ENCODE measurements around the gene CRAT. TPM values are rescaled to one million over a fixed set of nuclear protein-coding genes. Genes with fewer than 3 reads are reported as not detected.

Gene CRAT
- total RNA-seq, 4 donors from 2014 or later = 137 to 167 (median 144) TPM

GRCh38 chr9:129071526-129072126 is 39.0 kb downstream of the CRAT start:
- ATAC-seq (no peak), DNase-seq (no peak)
- Histone ChIP-seq H3K9me3 (no peaks in the 10 kb centered on the region), H3K27ac (no peak overlapping the region), H3K4me3 (no peak overlapping the region), H3K36me3 (peaks cover 0 to 28% of the 10 kb centered on the region in 2 donors), H3K27me3 (no peaks in the 10 kb centered on the region), H3K4me1 (no peaks in the 10 kb centered on the region)
- intact Hi-C loops (cut with DNase I; ENCODE audit: low total_unique reads) = no loop called here
- TF ChIP-seq POLR2A (IDR thresholded peaks at IDR 0.05) (no peak), CTCF (IDR thresholded peaks at IDR 0.05 in 4 of 5, conservative IDR thresholded peaks at IDR 0.05 in 1 of 5) (no peak)
- in situ Hi-C loops (cut with MboI; ENCODE audit: low sequenced_read_pairs in 4 of 4) = no loop called here

GRCh38 chr9:129070696-129071525 is 39.7 kb downstream of the CRAT start:
- in situ Hi-C loops (cut with MboI; ENCODE audit: low sequenced_read_pairs in 4 of 4) (no loop called here), intact Hi-C loops (cut with DNase I; ENCODE audit: low total_unique reads) (no loop called here)
- no peak overlapping the region for H3K27ac ChIP-seq
- ATAC-seq (no peak), DNase-seq (no peak)
- no peaks in the 10 kb centered on the region for H3K27me3 ChIP-seq
- H3K4me1 ChIP-seq = no peaks in the 10 kb centered on the region
- peaks cover 0 to 32% of the 10 kb centered on the region in 2 donors for H3K36me3 ChIP-seq
- no peak overlapping the region for H3K4me3 ChIP-seq
- TF ChIP-seq CTCF (IDR thresholded peaks at IDR 0.05 in 4 of 5, conservative IDR thresholded peaks at IDR 0.05 in 1 of 5) (no peak), POLR2A (IDR thresholded peaks at IDR 0.05) (no peak)
- H3K9me3 ChIP-seq = no peaks in the 10 kb centered on the region

GRCh38 chr9:129069862-129070641 is 40.5 kb downstream of the CRAT start:
- Histone ChIP-seq H3K36me3 (peaks cover 0 to 40% of the 10 kb centered on the region in 2 donors), H3K9me3 (no peaks in the 10 kb centered on the region), H3K4me3 (no peak overlapping the region), H3K27ac (peak overlapping the region in 3 of 4 donors; percentile 50 to 76 (median 73)), H3K27me3 (no peaks in the 10 kb centered on the region), H3K4me1 (no peaks in the 10 kb centered on the region)
- intact Hi-C loops (cut with DNase I; ENCODE audit: low total_unique reads) (no loop called here), in situ Hi-C loops (cut with MboI; ENCODE audit: low sequenced_read_pairs in 4 of 4) (no loop called here)
- DNase-seq (no peak), ATAC-seq (peak in 1 of 2 donors; percentile 2)
- TF ChIP-seq POLR2A (IDR thresholded peaks at IDR 0.05) = no peak
- no peak for TF ChIP-seq CTCF (IDR thresholded peaks at IDR 0.05 in 4 of 5, conservative IDR thresholded peaks at IDR 0.05 in 1 of 5)

GRCh38 chr9:129068990-129069861 is 41.4 kb downstream of the CRAT start:
- no peaks in the 10 kb centered on the region for H3K4me1 ChIP-seq
- no peaks in the 10 kb centered on the region for H3K27me3 ChIP-seq
- peak; percentile 73 to 86 for ATAC-seq
- intact Hi-C loops (cut with DNase I; ENCODE audit: low total_unique reads) = no loop called here
- in situ Hi-C loops (cut with MboI; ENCODE audit: low sequenced_read_pairs in 4 of 4) = no loop called here
- H3K36me3 ChIP-seq = peaks cover 0 to 45% of the 10 kb centered on the region in 2 donors
- no peak overlapping the region for H3K4me3 ChIP-seq
- no peak for TF ChIP-seq POLR2A (IDR thresholded peaks at IDR 0.05)
- no peak for TF ChIP-seq CTCF (IDR thresholded peaks at IDR 0.05 in 4 of 5, conservative IDR thresholded peaks at IDR 0.05 in 1 of 5)
- peak; percentile 52 to 75 for DNase-seq
- no peaks in the 10 kb centered on the region for H3K9me3 ChIP-seq
- H3K27ac ChIP-seq = peak overlapping the region; percentile 18 to 76 (median 62)

Data from gastrocnemius medialis (tissue), 4 donors.